HepG2 (cell line): ENCODE results near the gene CDYL.

ENCODE experiments used
- ATRX ChIP-seq: sonication (generic); formaldehyde crosslinking; IDR thresholded peaks from 2 replicates; pipeline ENCODE4 v1.4.0; 2020; ENCODE audit warnings: missing genetic modification reagents, borderline replicate concordance
- CHD2 ChIP-seq: IDR thresholded peaks from 2 replicates; pipeline ENCODE4 v1.6.1; 2011; ENCODE audit warnings: low read depth, low read length, improper control_type of control experiment
- HMGXB4 ChIP-seq, 2 experiments: sonication (generic) in 1 of 2; formaldehyde crosslinking in 1 of 2; IDR thresholded peaks; 2 replicates each; pipeline versions ENCODE4 v1.4.0 to v1.6.1; 2018 to 2020; ENCODE audit warnings: missing genetic modification reagents in 2 of 2, borderline replicate concordance in 1 of 2, low read depth in 1 of 2, mild to moderate bottlenecking in 1 of 2, missing biosample characterization in 1 of 2
- PHF21A ChIP-seq: sonication (generic); formaldehyde crosslinking; IDR thresholded peaks from 2 replicates; pipeline ENCODE4 v1.5.0; 2020; ENCODE audit warnings: mild to moderate bottlenecking, missing genetic modification reagents
- POLR2AphosphoS5 ChIP-seq: IDR thresholded peaks from 2 replicates; pipeline ENCODE4 v1.6.1; 2012; ENCODE audit warnings: low read depth, low read length
- SIN3A ChIP-seq: IDR thresholded peaks from 2 replicates; pipeline ENCODE4 v1.6.1; 2011; ENCODE audit warnings: low read depth, mild to moderate bottlenecking, control low read depth, low read length, borderline replicate concordance
- SP2 ChIP-seq: sonication (generic); formaldehyde crosslinking; IDR thresholded peaks from 2 replicates; pipeline ENCODE4 v1.5.1; 2020; ENCODE audit warnings: mild to moderate bottlenecking, missing genetic modification reagents
- TARDBP ChIP-seq: sonication (generic); formaldehyde crosslinking; IDR thresholded peaks from 2 replicates; pipeline ENCODE4 v1.8.0; 2022; ENCODE audit warnings: mild to moderate bottlenecking, missing genetic modification reagents
- TCF7 ChIP-seq: sonication (generic); IDR thresholded peaks from 2 replicates; pipeline ENCODE4 v1.6.1; 2016; ENCODE audit warnings: antibody characterized with exemption, low read depth
- ZBTB26 ChIP-seq: IDR thresholded peaks from 2 replicates; pipeline ENCODE4 v1.6.1; 2016; ENCODE audit warnings: missing compliant biosample characterization, missing genetic modification reagents, borderline replicate concordance
- TF ChIP-seq, protein P1 (sequence below): IDR thresholded peaks from 2 replicates; pipeline ENCODE4 v1.6.1; 2012; ENCODE audit warnings: low read length, improper control_type of control experiment
- TF ChIP-seq, protein P2 (sequence below): sonication (generic); formaldehyde crosslinking; IDR thresholded peaks from 2 replicates; pipeline ENCODE4 v1.4.0; 2020; ENCODE audit warnings: missing genetic modification reagents, mild to moderate bottlenecking, borderline replicate concordance

- TF ChIP-seq ZBTB26 (CRISPR knock-in tag) (no peak), ATRX (CRISPR knock-in tag) (no peak), PHF21A (no peak), POLR2AphosphoS5 (no peak), HMGXB4 (CRISPR knock-in tag; IDR thresholded peaks at IDR 0.05; ENCODE audit: borderline replicate concordance in 1 of 2, low read depth in 1 of 2) (no peak), TARDBP (CRISPR knock-in tag) (no peak), TCF7 (no peak), SP2 (no peak), CHD2 (no peak), SIN3A (no peak)
- TF ChIP-seq, protein P1, sequence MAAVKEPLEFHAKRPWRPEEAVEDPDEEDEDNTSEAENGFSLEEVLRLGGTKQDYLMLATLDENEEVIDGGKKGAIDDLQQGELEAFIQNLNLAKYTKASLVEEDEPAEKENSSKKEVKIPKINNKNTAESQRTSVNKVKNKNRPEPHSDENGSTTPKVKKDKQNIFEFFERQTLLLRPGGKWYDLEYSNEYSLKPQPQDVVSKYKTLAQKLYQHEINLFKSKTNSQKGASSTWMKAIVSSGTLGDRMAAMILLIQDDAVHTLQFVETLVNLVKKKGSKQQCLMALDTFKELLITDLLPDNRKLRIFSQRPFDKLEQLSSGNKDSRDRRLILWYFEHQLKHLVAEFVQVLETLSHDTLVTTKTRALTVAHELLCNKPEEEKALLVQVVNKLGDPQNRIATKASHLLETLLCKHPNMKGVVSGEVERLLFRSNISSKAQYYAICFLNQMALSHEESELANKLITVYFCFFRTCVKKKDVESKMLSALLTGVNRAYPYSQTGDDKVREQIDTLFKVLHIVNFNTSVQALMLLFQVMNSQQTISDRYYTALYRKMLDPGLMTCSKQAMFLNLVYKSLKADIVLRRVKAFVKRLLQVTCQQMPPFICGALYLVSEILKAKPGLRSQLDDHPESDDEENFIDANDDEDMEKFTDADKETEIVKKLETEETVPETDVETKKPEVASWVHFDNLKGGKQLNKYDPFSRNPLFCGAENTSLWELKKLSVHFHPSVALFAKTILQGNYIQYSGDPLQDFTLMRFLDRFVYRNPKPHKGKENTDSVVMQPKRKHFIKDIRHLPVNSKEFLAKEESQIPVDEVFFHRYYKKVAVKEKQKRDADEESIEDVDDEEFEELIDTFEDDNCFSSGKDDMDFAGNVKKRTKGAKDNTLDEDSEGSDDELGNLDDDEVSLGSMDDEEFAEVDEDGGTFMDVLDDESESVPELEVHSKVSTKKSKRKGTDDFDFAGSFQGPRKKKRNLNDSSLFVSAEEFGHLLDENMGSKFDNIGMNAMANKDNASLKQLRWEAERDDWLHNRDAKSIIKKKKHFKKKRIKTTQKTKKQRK, result no peak
- TF ChIP-seq, protein P2, sequence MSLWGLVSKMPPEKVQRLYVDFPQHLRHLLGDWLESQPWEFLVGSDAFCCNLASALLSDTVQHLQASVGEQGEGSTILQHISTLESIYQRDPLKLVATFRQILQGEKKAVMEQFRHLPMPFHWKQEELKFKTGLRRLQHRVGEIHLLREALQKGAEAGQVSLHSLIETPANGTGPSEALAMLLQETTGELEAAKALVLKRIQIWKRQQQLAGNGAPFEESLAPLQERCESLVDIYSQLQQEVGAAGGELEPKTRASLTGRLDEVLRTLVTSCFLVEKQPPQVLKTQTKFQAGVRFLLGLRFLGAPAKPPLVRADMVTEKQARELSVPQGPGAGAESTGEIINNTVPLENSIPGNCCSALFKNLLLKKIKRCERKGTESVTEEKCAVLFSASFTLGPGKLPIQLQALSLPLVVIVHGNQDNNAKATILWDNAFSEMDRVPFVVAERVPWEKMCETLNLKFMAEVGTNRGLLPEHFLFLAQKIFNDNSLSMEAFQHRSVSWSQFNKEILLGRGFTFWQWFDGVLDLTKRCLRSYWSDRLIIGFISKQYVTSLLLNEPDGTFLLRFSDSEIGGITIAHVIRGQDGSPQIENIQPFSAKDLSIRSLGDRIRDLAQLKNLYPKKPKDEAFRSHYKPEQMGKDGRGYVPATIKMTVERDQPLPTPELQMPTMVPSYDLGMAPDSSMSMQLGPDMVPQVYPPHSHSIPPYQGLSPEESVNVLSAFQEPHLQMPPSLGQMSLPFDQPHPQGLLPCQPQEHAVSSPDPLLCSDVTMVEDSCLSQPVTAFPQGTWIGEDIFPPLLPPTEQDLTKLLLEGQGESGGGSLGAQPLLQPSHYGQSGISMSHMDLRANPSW, result no peak
Measured at GRCh38 chr6:4781426-4781825, 5.2 kb downstream of the CDYL start.
